GM23338 (cell line): Measurements from ENCODE around the gene SVOPL. TPM values are rescaled to one million over a fixed set of nuclear protein-coding genes. Genes with fewer than 3 reads are reported as not detected.

Experiments used
- ATAC-seq: fragments of 200-7000 bp; cut with Tn5 transposase; 3 replicates; pipeline ENCODE4 v1.9.1; 2020
- DNase-seq: peaks from one replicate; pipeline ENCODE4 v3.0.0-alpha.2; 2015; ENCODE audit warnings: low spot score
- H2AFZ ChIP-seq: fragments of 200-600 bp; sonication (generic); 2 replicates; pipeline ENCODE4 v1.8.0; 2016; ENCODE audit warnings: antibody characterized with exemption, mild to moderate bottlenecking, moderate library complexity
- H3F3A ChIP-seq: fragments of 200-600 bp; sonication (generic); replicated peaks from 2 replicates; pipeline ENCODE4 v1.8.0; 2017; ENCODE audit warnings: antibody characterized with exemption, mixed run types, low read depth
- H3K27ac ChIP-seq: fragments of 200-600 bp; sonication (generic); 2 replicates; pipeline ENCODE4 v1.6.1; 2016; ENCODE audit warnings: low read depth
- H3K27me3 ChIP-seq: fragments of 200-600 bp; sonication (generic); 2 replicates; pipeline ENCODE4 v1.8.0; 2016; ENCODE audit warnings: mild to moderate bottlenecking, mixed run types, moderate library complexity; ENCODE audit not compliant: insufficient read depth
- H3K36me3 ChIP-seq: fragments of 200-600 bp; sonication (generic); 2 replicates; pipeline ENCODE4 v1.8.0; 2016; ENCODE audit warnings: mild to moderate bottlenecking; ENCODE audit not compliant: insufficient read depth
- H3K4me1 ChIP-seq: fragments of 200-600 bp; sonication (generic); 2 replicates; pipeline ENCODE4 v1.8.0; 2016; ENCODE audit warnings: mild to moderate bottlenecking, moderate library complexity; ENCODE audit not compliant: insufficient read depth
- H3K4me2 ChIP-seq: fragments of 200-600 bp; sonication (generic); 2 replicates; pipeline ENCODE4 v1.7.1; 2017; ENCODE audit warnings: mixed run types
- H3K4me3 ChIP-seq: fragments of 200-600 bp; sonication (generic); 2 replicates; pipeline ENCODE4 v1.6.1; 2016; ENCODE audit warnings: mixed run types
- H3K79me2 ChIP-seq: fragments of 200-600 bp; sonication (generic); replicated peaks from 2 replicates; pipeline ENCODE4 v1.8.0; 2017; ENCODE audit warnings: mild to moderate bottlenecking; ENCODE audit not compliant: insufficient read depth
- H3K9me2 ChIP-seq: fragments of 200-600 bp; sonication (generic); 2 replicates; pipeline ENCODE4 v1.8.0; 2017; ENCODE audit not compliant: insufficient read depth
- H4K20me1 ChIP-seq: fragments of 200-600 bp; sonication (generic); replicated peaks from 2 replicates; pipeline ENCODE4 v1.8.0; 2017; ENCODE audit warnings: mild to moderate bottlenecking; ENCODE audit not compliant: insufficient read depth
- H3K27ac Mint-ChIP-seq: 2 replicates; pipeline ENCODE4 v1.8.0; 2020; ENCODE audit warnings: inconsistent platforms, mild to moderate bottlenecking, moderate library complexity, mixed read lengths
- H3K27me3 Mint-ChIP-seq: 3 replicates; pipeline ENCODE4 v1.8.0; 2022; ENCODE audit warnings: low read depth, mild to moderate bottlenecking, moderate library complexity, mixed read lengths, inconsistent platforms; ENCODE audit not compliant: insufficient read depth, poor library complexity
- H3K36me3 Mint-ChIP-seq: 3 replicates; pipeline ENCODE4 v1.8.0; 2021; ENCODE audit warnings: low read depth, mild to moderate bottlenecking, inconsistent platforms, moderate library complexity, mixed read lengths
- H3K4me1 Mint-ChIP-seq: 3 replicates; pipeline ENCODE4 v1.8.0; 2020; ENCODE audit warnings: mild to moderate bottlenecking, inconsistent platforms, mixed read lengths
- H3K4me3 Mint-ChIP-seq: 3 replicates; pipeline ENCODE4 v1.8.0; 2021; ENCODE audit warnings: moderate library complexity, mild to moderate bottlenecking, inconsistent platforms, mixed read lengths
- H3K9me3 Mint-ChIP-seq: 3 replicates; pipeline ENCODE4 v1.8.0; 2020; ENCODE audit warnings: moderate library complexity, mild to moderate bottlenecking, inconsistent platforms, mixed read lengths
- CREB1 ChIP-seq: fragments of 250-450 bp; sonication (Bioruptor Pico); IDR thresholded peaks from 2 replicates; pipeline ENCODE4 v1.5.0; 2020; ENCODE audit warnings: low read depth, mild to moderate bottlenecking, moderate library complexity
- polyA plus RNA-seq: library from polyadenylated mRNA; unstranded; fragments of >200 nt; fragmentation: Nextera tagmentation; extraction: Ambion mirVana; gene quantifications from 2 replicates; pipeline ENCODE4 v1.2.1, GENCODE V29; 2016
- total RNA-seq: library from RNA; depleted of rRNA; stranded (reverse); fragments of >200 nt; shearing (Covaris generic); gene quantifications from 2 replicates; pipeline ENCODE4 v1.2.3, GENCODE V29; 2014
- TF ChIP-seq, protein P1 (sequence below): fragments of 250-450 bp; sonication (Bioruptor Pico); IDR thresholded peaks from 2 replicates; pipeline ENCODE4 v1.5.0; 2020; ENCODE audit warnings: mild to moderate bottlenecking, moderate library complexity
- TF ChIP-seq, protein P2 (sequence below), 2 experiments: fragments of 200-600 bp in 1 of 2; sonication (generic) in 1 of 2; conservative IDR thresholded peaks; 2 replicates each; pipeline versions ENCODE4 v1.5.1 to v1.6.1; 2016 to 2017; ENCODE audit warnings: antibody characterized with exemption in 2 of 2, low read depth in 2 of 2, mild to moderate bottlenecking in 2 of 2, moderate library complexity in 1 of 2

Gene SVOPL
- total and polyA plus RNA-seq, 2 experiments from 2014 or later: 1.4 to 2.1 TPM

DNA sequence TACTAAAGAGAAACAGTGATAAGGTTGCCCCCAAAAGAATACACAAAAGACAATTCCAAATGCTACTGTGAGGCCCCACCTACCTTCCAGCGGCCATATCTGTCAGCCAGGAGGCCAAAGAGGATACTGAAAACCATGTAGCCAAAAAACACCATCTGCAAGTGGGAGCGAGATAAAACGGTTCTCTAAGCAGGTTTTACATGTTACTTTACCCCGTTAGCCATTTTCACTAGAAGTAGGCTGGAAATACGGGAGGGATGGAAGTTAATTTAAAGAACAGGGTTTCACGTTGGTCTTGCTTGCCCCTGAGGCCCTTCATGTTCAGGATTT is 38.2 kb downstream of the SVOPL start:
- H3K4me1 Mint-ChIP-seq: peaks cover 64% of the 10 kb centered on the region
- H3K36me3 Mint-ChIP-seq: peaks cover 14% of the 10 kb centered on the region
- Histone ChIP-seq H3K4me3 (no peak overlapping the region), H4K20me1 (no peaks in the 10 kb centered on the region), H3K4me2 (peak overlapping the region; percentile 68), H3K9me2 (peaks cover 4% of the 10 kb centered on the region), H3K4me1 (peaks cover 51% of the 10 kb centered on the region), H3K79me2 (no peaks in the 10 kb centered on the region), H3K27me3 (no peaks in the 10 kb centered on the region), H3F3A (no peaks in the 10 kb centered on the region), H3K36me3 (no peaks in the 10 kb centered on the region), H3K27ac (no peak overlapping the region), H2AFZ (peak overlapping the region; percentile 30; the same call in 1 of the 2 replicates)
- TF ChIP-seq, protein P1, sequence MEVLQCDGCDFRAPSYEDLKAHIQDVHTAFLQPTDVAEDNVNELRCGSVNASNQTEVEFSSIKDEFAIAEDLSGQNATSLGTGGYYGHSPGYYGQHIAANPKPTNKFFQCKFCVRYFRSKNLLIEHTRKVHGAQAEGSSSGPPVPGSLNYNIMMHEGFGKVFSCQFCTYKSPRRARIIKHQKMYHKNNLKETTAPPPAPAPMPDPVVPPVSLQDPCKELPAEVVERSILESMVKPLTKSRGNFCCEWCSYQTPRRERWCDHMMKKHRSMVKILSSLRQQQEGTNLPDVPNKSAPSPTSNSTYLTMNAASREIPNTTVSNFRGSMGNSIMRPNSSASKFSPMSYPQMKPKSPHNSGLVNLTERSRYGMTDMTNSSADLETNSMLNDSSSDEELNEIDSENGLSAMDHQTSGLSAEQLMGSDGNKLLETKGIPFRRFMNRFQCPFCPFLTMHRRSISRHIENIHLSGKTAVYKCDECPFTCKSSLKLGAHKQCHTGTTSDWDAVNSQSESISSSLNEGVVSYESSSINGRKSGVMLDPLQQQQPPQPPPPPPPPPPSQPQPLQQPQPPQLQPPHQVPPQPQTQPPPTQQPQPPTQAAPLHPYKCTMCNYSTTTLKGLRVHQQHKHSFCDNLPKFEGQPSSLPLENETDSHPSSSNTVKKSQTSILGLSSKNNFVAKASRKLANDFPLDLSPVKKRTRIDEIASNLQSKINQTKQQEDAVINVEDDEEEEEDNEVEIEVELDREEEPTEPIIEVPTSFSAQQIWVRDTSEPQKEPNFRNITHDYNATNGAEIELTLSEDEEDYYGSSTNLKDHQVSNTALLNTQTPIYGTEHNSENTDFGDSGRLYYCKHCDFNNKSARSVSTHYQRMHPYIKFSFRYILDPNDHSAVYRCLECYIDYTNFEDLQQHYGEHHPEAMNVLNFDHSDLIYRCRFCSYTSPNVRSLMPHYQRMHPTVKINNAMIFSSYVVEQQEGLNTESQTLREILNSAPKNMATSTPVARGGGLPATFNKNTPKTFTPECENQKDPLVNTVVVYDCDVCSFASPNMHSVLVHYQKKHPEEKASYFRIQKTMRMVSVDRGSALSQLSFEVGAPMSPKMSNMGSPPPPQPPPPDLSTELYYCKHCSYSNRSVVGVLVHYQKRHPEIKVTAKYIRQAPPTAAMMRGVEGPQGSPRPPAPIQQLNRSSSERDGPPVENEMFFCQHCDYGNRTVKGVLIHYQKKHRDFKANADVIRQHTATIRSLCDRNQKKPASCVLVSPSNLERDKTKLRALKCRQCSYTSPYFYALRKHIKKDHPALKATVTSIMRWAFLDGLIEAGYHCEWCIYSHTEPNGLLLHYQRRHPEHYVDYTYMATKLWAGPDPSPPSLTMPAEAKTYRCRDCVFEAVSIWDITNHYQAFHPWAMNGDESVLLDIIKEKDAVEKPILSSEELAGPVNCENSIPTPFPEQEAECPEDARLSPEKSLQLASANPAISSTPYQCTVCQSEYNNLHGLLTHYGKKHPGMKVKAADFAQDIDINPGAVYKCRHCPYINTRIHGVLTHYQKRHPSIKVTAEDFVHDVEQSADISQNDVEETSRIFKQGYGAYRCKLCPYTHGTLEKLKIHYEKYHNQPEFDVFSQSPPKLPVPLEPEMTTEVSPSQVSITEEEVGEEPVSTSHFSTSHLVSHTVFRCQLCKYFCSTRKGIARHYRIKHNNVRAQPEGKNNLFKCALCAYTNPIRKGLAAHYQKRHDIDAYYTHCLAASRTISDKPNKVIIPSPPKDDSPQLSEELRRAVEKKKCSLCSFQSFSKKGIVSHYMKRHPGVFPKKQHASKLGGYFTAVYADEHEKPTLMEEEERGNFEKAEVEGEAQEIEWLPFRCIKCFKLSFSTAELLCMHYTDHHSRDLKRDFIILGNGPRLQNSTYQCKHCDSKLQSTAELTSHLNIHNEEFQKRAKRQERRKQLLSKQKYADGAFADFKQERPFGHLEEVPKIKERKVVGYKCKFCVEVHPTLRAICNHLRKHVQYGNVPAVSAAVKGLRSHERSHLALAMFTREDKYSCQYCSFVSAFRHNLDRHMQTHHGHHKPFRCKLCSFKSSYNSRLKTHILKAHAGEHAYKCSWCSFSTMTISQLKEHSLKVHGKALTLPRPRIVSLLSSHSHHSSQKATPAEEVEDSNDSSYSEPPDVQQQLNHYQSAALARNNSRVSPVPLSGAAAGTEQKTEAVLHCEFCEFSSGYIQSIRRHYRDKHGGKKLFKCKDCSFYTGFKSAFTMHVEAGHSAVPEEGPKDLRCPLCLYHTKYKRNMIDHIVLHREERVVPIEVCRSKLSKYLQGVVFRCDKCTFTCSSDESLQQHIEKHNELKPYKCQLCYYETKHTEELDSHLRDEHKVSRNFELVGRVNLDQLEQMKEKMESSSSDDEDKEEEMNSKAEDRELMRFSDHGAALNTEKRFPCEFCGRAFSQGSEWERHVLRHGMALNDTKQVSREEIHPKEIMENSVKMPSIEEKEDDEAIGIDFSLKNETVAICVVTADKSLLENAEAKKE (CRISPR knock-in tag): no peak
- TF ChIP-seq CREB1: no peak
- TF ChIP-seq, protein P2, sequence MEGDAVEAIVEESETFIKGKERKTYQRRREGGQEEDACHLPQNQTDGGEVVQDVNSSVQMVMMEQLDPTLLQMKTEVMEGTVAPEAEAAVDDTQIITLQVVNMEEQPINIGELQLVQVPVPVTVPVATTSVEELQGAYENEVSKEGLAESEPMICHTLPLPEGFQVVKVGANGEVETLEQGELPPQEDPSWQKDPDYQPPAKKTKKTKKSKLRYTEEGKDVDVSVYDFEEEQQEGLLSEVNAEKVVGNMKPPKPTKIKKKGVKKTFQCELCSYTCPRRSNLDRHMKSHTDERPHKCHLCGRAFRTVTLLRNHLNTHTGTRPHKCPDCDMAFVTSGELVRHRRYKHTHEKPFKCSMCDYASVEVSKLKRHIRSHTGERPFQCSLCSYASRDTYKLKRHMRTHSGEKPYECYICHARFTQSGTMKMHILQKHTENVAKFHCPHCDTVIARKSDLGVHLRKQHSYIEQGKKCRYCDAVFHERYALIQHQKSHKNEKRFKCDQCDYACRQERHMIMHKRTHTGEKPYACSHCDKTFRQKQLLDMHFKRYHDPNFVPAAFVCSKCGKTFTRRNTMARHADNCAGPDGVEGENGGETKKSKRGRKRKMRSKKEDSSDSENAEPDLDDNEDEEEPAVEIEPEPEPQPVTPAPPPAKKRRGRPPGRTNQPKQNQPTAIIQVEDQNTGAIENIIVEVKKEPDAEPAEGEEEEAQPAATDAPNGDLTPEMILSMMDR (conservative IDR thresholded peaks at IDR 0.05; ENCODE audit: low read depth in 2 of 2): no peak
- ATAC-seq (no peak), DNase-seq (no peak)
- H3K27me3 Mint-ChIP-seq: peaks cover 10% of the 10 kb centered on the region
- peaks cover 17% of the 10 kb centered on the region for H3K9me3 Mint-ChIP-seq
- H3K27ac Mint-ChIP-seq: no peak overlapping the region
- H3K4me3 Mint-ChIP-seq: peak overlapping the region; percentile 43; the same call in 1 of the 3 replicates
